HG02763 (cell line): ENCODE measurements around the gene FFAR1.
A peak's percentile ranks its signal among the peaks of the same experiment; 100 is the strongest.
"Not testable (repeated sequence)": the region's sequence is repeated elsewhere in the genome, so short reads cannot be mapped to it uniquely, and the experiment has no call there.

ENCODE experiments used
- ATAC-seq: cut with Tn5 transposase; IDR thresholded peaks from one replicate; pipeline ENCODE4 v1.9.1; 2021; ENCODE audit warnings: mild to moderate bottlenecking, moderate library complexity; ENCODE audit not compliant: unreplicated experiment

Gene FFAR1

GRCh38 chr19:35341006-35341405 is 6.7 kb upstream of the FFAR1 start:
- ATAC-seq, result no peak

- ATAC-seq, result no peak
Measured at GRCh38 chr19:35341565-35342225, 6.0 kb upstream of the FFAR1 start.

- no peak for ATAC-seq
Measured at GRCh38 chr19:35342430-35342829, 5.3 kb upstream of the FFAR1 start.

GRCh38 chr19:35344511-35345031 is 3.1 kb upstream of the FFAR1 start:
- ATAC-seq, result no peak

- no peak for ATAC-seq
Measured at GRCh38 chr19:35345671-35346111, 2.0 kb upstream of the FFAR1 start.

GRCh38 chr19:35346193-35347052 is 1.3 kb upstream of the FFAR1 start:
- peak; percentile 34 for ATAC-seq

- ATAC-seq, result no peak
Measured at GRCh38 chr19:35347930-35348298, 212 bp downstream of the FFAR1 start.

GRCh38 chr19:35348911-35349611 is 1.4 kb downstream of the FFAR1 start:
- no peak for ATAC-seq

GRCh38 chr19:35349614-35350521 is 2.2 kb downstream of the FFAR1 start:
- ATAC-seq, result no peak

- ATAC-seq, result no peak
Measured at GRCh38 chr19:35350591-35350990, 2.9 kb downstream of the FFAR1 start.

- ATAC-seq, result no peak
Measured at GRCh38 chr19:35351411-35352176, 3.9 kb downstream of the FFAR1 start.

- ATAC-seq, result no peak
Measured at GRCh38 chr19:35352177-35352447, 4.4 kb downstream of the FFAR1 start.

GRCh38 chr19:35352448-35353304 is 5.0 kb downstream of the FFAR1 start:
- no peak for ATAC-seq

GRCh38 chr19:35353635-35354034 is 5.9 kb downstream of the FFAR1 start:
- no peak for ATAC-seq

- ATAC-seq, result no peak
Measured at GRCh38 chr19:35354898-35355297, 7.2 kb downstream of the FFAR1 start.

- no peak for ATAC-seq
Measured at GRCh38 chr19:35355791-35356460, 8.2 kb downstream of the FFAR1 start.

- ATAC-seq, result no peak
Measured at GRCh38 chr19:35357867-35358573, 10.3 kb downstream of the FFAR1 start, which contains the start of gene FFAR3. Gene FFAR3 (plus strand): TSS chr19:35358460. CDS start chr19:35358891, 431 bp downstream.

- not testable (repeated sequence) for ATAC-seq
Measured at GRCh38 chr19:35358834-35359233, 11.1 kb downstream of the FFAR1 start.
